Measurements from ENCODE around the gene ABHD10.

Gene ABHD10

GRCh38 chr3:112012205-112012992 lies 33.6 kb downstream of the ABHD10 start:
- TF ChIP-seq CTCF (IDR thresholded peaks at IDR 0.05) = no peak
- peaks cover 0 to 9% of the 10 kb centered on the region in 2 experiments for H3K4me1 ChIP-seq (ENCODE audit: control insufficient read depth in 1 of 2, insufficient read depth in 1 of 2, low read depth in 1 of 2, low read length in 1 of 2)

GRCh38 chr3:112013058-112013783 lies 34.4 kb downstream of the ABHD10 start:
- TF ChIP-seq CTCF (IDR thresholded peaks at IDR 0.05) = no peak
- Histone ChIP-seq H3K4me1 (ENCODE audit: control insufficient read depth in 1 of 2, insufficient read depth in 1 of 2, low read depth in 1 of 2, low read length in 1 of 2) (peaks cover 0 to 9% of the 10 kb centered on the region in 2 experiments), H3K9me3 (no peaks in the 10 kb centered on the region), H3K27ac (no peak overlapping the region), H3K4me3 (ENCODE audit: low read depth in 1 of 2, low read length in 1 of 2) (no peak overlapping the region), H3K36me3 (no peaks in the 10 kb centered on the region), H3K27me3 (no peaks in the 10 kb centered on the region)

More at GRCh38 chr3:112012205-112012992, 33.6 kb downstream of the ABHD10 start:
- Histone ChIP-seq H3K27me3 (no peaks in the 10 kb centered on the region), H3K9me3 (no peaks in the 10 kb centered on the region), H3K36me3 (no peaks in the 10 kb centered on the region), H3K27ac (no peak overlapping the region), H3K4me3 (ENCODE audit: low read depth in 1 of 2, low read length in 1 of 2) (no peak overlapping the region)

GRCh38 chr3:112013784-112014143 lies 34.9 kb downstream of the ABHD10 start:
- H3K27me3 ChIP-seq = no peaks in the 10 kb centered on the region
- no peak overlapping the region for H3K4me3 ChIP-seq (ENCODE audit: low read depth in 1 of 2, low read length in 1 of 2)
- no peak for TF ChIP-seq CTCF (IDR thresholded peaks at IDR 0.05)
- H3K4me1 ChIP-seq (ENCODE audit: control insufficient read depth in 1 of 2, insufficient read depth in 1 of 2, low read depth in 1 of 2, low read length in 1 of 2) = peaks cover 0 to 9% of the 10 kb centered on the region in 2 experiments
- no peaks in the 10 kb centered on the region for H3K9me3 ChIP-seq
- no peaks in the 10 kb centered on the region for H3K36me3 ChIP-seq
- H3K27ac ChIP-seq = no peak overlapping the region

GRCh38 chr3:112017091-112017490 lies 38.3 kb downstream of the ABHD10 start:
- Histone ChIP-seq H3K27ac (no peak overlapping the region), H3K27me3 (no peaks in the 10 kb centered on the region), H3K9me3 (no peaks in the 10 kb centered on the region), H3K4me3 (ENCODE audit: low read depth in 1 of 2, low read length in 1 of 2) (no peak overlapping the region), H3K4me1 (ENCODE audit: control insufficient read depth in 1 of 2, insufficient read depth in 1 of 2, low read depth in 1 of 2, low read length in 1 of 2) (peaks cover 0 to 9% of the 10 kb centered on the region in 2 experiments), H3K36me3 (no peaks in the 10 kb centered on the region)
- TF ChIP-seq CTCF (IDR thresholded peaks at IDR 0.05) = no peak

- Histone ChIP-seq H3K27ac (no peak overlapping the region), H3K27me3 (no peaks in the 10 kb centered on the region), H3K9me3 (no peaks in the 10 kb centered on the region), H3K4me3 (ENCODE audit: low read depth in 1 of 2, low read length in 1 of 2) (no peak overlapping the region), H3K36me3 (no peaks in the 10 kb centered on the region), H3K4me1 (ENCODE audit: control insufficient read depth in 1 of 2, insufficient read depth in 1 of 2, low read depth in 1 of 2, low read length in 1 of 2) (peaks cover 0 to 6% of the 10 kb centered on the region in 2 experiments)
- no peak for TF ChIP-seq CTCF (IDR thresholded peaks at IDR 0.05)
Observed at GRCh38 chr3:112018712-112019111, 39.9 kb downstream of the ABHD10 start.
